AG08395 (cell line): ENCODE results near the gene DLG2.
"Not testable (repeated sequence)": the region's sequence is repeated elsewhere in the genome, so short reads cannot be mapped to it uniquely, and the experiment has no call there.

ENCODE experiments used
- DNase-seq: peaks from one replicate; pipeline ENCODE4 v3.0.0; 2012; ENCODE audit warnings: mixed read lengths, low spot score

Gene DLG2

GRCh38 chr11:83455356-83455755 is 2171.8 kb downstream of the DLG2 start:
- no peak for DNase-seq

GRCh38 chr11:83454674-83455073 is 2172.5 kb downstream of the DLG2 start:
- no peak for DNase-seq

DNA sequence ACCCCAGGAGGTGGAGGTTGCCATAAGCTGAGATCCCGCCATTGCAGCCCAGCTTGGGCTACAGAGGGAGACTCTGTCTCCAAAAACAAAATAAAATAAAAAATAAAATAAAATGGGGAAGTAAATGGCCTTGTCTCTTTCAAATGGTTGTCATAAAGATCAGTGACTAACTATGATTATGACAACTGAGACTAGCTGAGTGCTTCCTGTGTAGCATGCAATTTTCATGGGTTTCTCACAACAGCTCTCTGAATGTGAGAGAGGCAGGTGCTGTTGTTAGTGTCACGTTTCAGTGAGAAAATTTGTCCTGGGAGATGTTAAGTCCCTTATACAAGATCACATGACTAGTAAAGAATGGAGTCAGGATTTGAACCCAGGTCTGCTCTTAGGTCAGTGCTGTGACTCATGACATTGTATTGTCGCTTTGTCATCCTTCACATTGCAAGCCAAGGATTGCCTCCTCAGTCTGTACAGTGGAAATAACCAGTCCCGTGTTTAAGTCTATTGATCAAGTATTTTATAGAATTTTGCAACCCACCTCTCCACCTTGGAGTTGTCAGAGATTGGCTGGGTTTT is 2177.7 kb downstream of the DLG2 start:
- DNase-seq, result no peak

DNA sequence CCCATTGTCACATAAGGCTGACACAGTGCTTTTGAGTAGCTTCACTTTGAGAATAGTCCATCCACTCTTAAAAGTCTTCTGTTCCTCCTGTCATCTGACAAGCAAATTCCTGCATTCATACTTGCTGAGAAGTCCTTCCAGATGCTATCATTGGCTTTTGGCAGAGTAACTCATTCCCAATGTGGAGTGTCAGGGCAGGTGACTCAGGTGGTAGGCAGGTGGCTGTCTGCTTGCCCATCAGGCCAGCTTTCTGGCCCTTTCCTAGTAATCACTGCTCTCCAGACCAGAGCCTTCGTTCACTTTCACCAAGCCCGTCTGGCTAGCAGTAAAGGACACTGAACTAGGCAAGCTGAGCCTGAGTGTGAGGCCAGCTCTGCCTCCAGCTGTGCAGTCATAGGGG is 2178.5 kb downstream of the DLG2 start:
- DNase-seq, result no peak

GRCh38 chr11:83443880-83444279 is 2183.3 kb downstream of the DLG2 start:
- not testable (repeated sequence) for DNase-seq

DNA sequence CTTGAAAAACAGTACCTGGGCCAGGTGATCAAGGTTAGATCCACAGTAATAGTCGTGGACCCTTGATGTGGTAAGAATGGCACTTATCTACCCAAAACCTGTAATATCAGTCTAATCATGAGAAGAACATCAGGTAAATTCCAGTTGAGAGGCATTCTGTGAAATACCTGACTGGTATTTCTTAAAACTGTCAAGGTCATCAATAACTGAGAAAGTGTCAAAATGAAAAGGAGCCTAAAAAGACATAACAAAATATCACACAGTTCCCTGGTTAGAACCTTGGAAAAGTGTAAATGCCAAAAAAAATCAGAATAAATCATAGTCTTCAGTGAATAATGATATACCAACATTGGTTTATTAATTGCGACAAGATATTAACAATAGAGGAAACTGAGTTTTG is 2185.5 kb downstream of the DLG2 start:
- no peak for DNase-seq

DNA sequence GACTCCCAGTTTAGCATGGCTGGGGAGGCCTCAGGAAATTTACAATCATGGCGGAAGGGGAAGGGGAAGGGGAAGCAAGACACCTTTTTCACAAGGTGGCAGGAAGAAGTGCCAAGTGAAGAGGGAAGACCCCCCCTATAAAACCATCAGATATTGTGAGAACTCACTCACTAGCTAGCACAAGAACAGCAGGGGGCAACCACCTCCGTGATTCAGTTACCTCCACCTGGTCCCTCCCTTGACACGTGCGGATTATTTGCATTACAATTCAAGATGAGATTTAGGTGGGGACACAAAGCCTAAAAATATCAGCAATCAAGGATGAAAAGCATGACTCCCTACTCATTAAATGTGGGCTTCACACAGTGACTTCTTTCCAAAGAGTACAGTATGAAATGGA is 2186.0 kb downstream of the DLG2 start:
- DNase-seq, result no peak

GRCh38 chr11:83438438-83438837 is 2188.7 kb downstream of the DLG2 start:
- no peak for DNase-seq

GRCh38 chr11:83437939-83438338 is 2189.2 kb downstream of the DLG2 start:
- no peak for DNase-seq

- DNase-seq, result no peak
Observed at GRCh38 chr11:83436855-83437254, 2190.3 kb downstream of the DLG2 start.

DNA sequence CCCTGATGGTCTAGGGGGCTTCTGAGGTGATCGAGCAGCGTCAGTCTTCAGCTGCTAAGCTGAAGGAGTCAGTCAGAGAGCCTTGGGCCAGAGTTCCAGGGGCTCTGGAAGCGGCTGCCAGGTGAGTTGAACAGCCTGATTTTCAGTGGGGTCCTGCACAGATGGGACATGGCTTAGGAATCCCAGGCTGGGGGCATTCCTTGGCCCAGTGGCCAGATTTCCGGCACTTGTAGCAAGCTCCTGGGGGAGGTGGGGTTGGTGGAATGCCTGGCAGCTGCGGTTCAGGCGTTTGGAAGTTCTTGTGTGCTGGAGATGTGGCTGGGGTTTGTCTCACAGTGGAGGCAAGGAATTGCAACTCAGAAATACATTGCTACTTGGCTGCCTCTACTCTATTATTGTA is 2192.3 kb downstream of the DLG2 start:
- DNase-seq, result not testable (repeated sequence)

DNA sequence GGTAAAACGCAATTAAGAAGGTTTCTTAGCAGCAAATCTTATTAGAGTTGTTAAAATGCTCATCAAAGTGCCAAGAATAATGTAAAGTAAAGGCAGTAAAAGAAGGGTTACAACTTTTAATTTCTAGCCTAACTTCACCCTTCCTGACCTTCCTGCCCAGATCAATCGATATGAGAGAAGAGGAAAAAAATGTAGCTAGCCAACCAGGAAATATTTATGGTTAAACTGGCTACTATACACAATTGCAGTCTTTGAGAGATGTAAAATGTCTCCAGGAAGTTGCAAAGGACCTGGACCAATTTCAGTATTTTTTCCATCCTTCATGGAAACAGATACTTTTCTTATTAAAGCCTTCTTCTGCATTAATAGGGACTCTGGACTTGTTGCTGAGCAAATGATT is 2199.2 kb downstream of the DLG2 start:
- no peak for DNase-seq

DNA sequence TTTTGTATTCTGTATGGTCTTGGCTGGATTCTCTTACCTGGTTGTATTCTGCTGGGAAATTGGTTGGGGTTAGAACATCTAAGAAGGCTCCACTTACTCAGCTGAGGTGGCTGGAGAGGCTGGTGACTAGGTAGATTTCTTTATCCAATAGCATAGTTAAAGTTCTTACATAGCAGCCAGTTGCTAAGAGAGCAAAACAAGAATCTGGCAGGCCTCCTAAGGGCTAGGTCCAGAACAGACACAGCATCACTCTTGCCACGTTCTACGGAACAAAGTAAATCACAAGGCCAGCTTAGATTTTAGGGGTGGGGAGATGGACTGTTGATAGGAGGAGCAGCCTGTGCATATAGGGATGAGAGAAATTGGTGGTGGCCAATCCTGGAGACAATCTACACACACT is 2199.6 kb downstream of the DLG2 start:
- no peak for DNase-seq

- no peak for DNase-seq
Observed at GRCh38 chr11:83425137-83425466, 2202.0 kb downstream of the DLG2 start.

DNA sequence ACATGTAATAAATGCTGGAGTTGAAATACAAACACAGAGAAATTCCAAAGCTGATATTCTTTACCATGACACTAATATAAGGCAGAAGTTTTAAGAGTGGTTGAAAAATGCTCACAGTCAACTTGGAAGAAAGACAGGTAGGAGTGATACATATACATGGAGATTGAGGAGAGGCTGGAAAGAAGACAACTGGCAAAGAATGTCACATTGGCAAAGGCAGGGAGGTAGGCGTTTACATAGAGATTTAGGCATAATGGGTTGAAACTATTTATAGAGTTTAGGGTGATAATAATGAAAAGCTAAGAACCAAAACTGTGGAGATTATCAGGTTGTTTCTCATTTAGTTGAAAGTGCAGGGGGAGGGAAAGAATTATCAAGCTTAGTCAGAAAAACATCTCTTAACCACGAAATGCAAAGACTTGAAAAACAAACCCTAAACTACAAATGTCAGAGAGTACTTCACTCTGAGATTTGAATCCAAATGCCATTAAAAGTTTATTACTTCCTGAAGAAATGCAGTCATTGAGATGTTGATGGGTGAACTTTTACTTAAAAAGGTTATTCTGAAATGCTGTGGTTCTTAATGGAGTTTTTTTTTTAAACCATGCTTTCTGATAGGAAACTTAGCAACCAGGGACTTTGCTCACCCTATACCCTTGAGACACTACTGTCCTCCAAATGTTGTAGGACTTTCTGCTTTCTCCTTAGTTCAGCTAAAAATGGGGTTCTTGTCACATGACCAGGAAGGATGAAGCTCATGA is 2202.6 kb downstream of the DLG2 start:
- no peak for DNase-seq

DNA sequence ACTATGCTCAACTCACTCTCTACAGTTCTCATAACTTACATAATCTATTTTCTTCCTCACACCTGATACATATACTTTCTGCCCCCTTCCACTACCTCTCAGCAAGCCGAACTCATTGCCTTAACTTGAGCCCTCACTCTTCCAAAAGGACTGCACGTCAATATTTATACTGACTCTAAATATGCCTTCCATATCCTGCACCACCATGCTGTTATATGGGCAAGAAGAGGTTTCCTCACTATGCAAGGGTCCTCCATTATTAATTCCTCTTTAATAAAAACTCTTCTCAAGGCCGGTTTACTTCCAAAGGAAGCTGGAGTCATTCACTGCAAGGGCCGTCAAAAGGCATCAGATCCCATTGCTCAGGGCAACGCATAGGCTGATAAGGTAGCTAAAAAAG is 2204.5 kb downstream of the DLG2 start:
- not testable (repeated sequence) for DNase-seq

- no peak for DNase-seq
Observed at GRCh38 chr11:83410605-83411565, 2216.3 kb downstream of the DLG2 start.

DNA sequence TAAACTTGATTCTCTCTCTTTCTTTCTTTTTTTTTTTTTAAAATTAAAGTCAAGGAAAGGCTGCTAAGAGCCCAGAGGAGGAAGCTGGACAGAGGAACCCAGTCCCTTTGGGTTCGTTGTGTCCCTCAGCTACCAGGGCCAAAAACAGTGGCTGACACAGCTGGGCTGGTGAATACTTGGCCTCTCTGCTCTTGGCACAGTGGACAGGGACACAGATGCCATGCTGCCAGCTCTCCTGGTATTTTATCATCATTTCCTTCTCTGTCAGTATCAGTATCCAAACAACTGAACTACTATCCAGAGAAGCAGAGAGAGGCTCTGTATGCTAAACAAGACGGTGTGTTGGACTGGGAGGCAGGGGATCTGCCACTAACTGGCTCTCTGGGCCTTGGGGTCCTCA is 2217.3 kb downstream of the DLG2 start:
- no peak for DNase-seq

DNA sequence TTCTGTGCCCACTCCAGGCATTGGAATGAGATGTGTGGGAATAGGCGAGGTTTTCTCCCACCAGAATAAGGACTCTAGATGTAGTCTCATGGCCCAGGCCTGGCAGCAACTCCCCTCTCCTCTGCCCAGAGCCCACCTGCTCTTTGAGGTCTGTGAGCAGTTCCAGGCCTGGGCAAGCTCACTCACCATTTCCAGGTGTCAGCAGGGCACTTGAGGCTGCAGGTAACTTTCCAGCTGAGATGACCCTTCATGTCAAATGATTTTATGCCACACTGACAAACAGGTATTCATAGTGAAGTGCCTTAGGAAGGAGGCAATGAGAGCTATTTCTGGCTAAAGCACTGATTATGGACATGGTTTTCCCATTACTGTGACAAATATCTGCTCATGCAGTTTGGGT is 2217.7 kb downstream of the DLG2 start:
- no peak for DNase-seq

- no peak for DNase-seq
Observed at GRCh38 chr11:83408946-83409345, 2218.2 kb downstream of the DLG2 start.
